Fibroblast of skin of back (primary cell): ENCODE measurements around the gene SLMAP. TPM values are rescaled to one million over a fixed set of nuclear protein-coding genes. Genes with fewer than 3 reads are reported as not detected.

Experiments used
- DNase-seq: peaks from one replicate; pipeline ENCODE4 v3.0.0-alpha.2; 2013
- polyA plus RNA-seq, 2 experiments: library from polyadenylated mRNA; unstranded; fragments of 120-200 nt; gene quantifications; one replicate each; pipeline ENCODE4 v1.2.1, GENCODE V29; 2013; ENCODE audit not compliant: insufficient read length in 2 of 2

The SLMAP gene, protein sequence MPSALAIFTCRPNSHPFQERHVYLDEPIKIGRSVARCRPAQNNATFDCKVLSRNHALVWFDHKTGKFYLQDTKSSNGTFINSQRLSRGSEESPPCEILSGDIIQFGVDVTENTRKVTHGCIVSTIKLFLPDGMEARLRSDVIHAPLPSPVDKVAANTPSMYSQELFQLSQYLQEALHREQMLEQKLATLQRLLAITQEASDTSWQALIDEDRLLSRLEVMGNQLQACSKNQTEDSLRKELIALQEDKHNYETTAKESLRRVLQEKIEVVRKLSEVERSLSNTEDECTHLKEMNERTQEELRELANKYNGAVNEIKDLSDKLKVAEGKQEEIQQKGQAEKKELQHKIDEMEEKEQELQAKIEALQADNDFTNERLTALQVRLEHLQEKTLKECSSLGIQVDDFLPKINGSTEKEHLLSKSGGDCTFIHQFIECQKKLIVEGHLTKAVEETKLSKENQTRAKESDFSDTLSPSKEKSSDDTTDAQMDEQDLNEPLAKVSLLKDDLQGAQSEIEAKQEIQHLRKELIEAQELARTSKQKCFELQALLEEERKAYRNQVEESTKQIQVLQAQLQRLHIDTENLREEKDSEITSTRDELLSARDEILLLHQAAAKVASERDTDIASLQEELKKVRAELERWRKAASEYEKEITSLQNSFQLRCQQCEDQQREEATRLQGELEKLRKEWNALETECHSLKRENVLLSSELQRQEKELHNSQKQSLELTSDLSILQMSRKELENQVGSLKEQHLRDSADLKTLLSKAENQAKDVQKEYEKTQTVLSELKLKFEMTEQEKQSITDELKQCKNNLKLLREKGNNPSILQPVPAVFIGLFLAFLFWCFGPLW
- polyA plus RNA-seq (2013, experiment 1 of 2; ENCODE audit: insufficient read length), result 58.3 TPM
- polyA plus RNA-seq (2013, experiment 2 of 2; ENCODE audit: insufficient read length), result 113 TPM

DNA sequence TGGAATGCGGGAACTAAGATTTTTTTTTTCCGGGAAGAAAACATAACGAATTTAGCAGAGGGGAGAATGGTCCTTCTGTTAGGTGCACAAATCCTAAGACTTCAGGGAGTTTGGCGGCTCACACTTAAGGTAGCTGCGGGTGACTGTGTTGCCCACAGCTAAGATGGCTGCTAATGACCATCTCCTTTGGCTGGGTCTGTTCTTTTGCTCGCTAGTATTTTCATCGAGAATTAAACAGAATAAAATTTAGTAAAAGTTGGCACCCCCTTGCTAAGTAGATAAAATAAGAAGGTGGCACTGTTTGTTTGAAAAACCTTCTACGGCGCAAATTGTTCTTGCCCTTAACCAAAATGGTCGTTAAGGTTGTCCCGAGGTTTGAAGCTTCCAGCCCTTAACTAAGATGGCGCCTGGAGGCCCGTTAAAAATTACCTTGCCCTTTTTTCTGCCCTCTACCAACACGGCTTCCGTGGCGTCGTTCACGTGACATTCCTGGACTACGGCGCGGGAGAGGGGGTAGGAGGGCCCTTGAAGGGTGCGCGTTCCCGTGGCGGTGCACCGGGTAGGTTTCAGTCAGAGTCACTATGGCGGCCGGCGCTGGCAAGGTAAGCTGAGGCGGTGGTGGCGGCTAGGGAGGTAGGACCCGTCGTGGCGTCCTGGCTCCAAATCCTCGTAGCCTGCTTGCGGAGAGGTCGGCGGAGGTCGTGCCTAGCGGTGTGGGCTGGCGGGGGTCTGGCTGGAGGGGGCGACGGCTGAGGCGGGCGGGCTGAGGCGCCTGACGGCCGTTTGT is at the start of gene SLMAP:
TSS of gene SLMAP (plus strand) at position 569 of the 787 bp plus-strand sequence. CDS start 1,343 bp downstream, outside the sequence.
- DNase-seq, result peak; percentile 97

- DNase-seq, result peak; percentile 60
These were observed 49.6 kb upstream of the SLMAP start for GRCh38 chr3:57706462-57706861.

DNA sequence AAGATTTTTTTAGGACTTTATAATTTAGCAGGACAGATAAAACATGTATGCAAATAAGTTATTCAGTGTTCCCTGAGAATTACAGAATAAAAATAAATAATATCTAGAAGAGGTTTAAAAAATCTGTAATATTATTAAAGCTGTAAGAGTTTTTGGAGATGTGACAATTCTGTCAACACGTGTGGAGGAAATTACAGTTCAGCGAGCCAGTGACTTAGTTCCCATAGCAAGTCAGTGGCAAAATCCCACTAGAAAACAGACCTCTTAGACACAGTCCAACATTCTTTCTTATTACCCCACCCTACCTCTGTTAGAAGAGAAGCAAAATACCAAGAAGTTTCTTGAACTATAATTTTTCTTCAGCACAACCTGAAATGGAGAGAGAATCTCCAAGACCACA is 47.1 kb upstream of the SLMAP start:
- DNase-seq, result no peak

GRCh38 chr3:57709559-57709958 is 46.5 kb upstream of the SLMAP start:
- DNase-seq, result no peak

DNA sequence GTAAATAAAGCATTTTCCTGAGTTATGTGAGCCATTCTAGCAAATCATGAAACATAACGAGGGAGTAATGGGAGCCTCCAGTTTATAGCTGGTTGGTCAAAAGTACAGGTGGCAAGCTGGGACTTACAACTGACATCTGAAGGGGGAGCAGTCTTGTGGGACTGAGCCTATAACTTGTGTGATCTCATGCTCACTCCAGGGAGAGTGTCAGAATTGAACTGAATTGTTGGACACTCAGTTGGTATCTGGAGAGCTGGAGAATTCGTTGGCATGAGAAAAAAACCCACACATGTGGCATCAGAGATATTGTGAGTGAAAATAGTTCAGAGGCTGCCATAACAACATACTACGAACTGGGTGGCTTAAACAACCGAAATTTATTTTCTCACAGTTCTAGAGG is 40.4 kb upstream of the SLMAP start:
- DNase-seq, result no peak

- DNase-seq, result no peak
These were observed 38.8 kb upstream of the SLMAP start for GRCh38 chr3:57717205-57717868.

- no peak for DNase-seq
These were observed 38.0 kb upstream of the SLMAP start for GRCh38 chr3:57718118-57718517.

DNA sequence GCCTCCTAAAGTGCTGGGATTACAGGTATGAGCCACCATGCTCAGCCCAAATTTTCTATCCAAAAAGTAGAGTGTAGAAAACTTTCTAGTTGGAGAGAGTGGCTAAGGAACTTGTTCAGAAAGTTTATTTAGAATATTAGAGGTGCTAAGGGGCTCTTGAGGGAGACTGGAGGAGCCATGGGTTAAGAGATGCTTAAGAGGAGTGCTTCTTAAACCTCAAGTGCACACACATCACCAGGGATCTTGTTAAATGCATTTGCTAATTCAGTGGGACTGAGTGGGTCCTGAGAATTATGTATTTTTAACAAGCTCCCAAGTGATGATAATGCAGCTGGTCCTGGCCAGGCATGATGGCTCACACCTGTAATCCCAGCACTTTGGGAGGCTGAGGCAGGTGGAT is 29.7 kb upstream of the SLMAP start:
- no peak for DNase-seq

GRCh38 chr3:57727106-57727505 is 29.0 kb upstream of the SLMAP start:
- no peak for DNase-seq

GRCh38 chr3:57729334-57730045 is 26.6 kb upstream of the SLMAP start:
- DNase-seq, result no peak

- no peak for DNase-seq
These were observed 25.4 kb upstream of the SLMAP start for GRCh38 chr3:57730682-57731081.

GRCh38 chr3:57731311-57731710 is 24.8 kb upstream of the SLMAP start:
- DNase-seq, result no peak

DNA sequence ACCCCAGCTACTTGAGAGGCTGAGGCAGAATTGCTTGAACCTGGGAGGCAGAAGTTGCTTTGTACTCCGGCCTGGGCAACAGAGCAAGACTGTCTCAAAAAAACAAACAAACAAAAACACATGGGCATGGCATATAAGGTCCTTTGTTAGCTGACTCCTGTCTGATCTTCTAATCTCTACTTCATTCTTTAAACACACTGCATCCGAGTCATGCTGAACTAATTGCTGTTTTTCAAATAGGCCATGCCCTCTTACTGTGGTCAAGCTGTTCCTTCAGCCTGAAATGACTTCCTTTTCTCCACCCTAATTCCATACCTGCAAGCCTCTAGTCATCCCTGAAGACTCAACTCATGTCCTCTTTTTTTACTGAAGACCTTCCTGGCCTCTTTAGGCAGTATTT is 22.3 kb upstream of the SLMAP start:
- no peak for DNase-seq

- no peak for DNase-seq
These were observed 20.7 kb upstream of the SLMAP start for GRCh38 chr3:57735405-57735804.

DNA sequence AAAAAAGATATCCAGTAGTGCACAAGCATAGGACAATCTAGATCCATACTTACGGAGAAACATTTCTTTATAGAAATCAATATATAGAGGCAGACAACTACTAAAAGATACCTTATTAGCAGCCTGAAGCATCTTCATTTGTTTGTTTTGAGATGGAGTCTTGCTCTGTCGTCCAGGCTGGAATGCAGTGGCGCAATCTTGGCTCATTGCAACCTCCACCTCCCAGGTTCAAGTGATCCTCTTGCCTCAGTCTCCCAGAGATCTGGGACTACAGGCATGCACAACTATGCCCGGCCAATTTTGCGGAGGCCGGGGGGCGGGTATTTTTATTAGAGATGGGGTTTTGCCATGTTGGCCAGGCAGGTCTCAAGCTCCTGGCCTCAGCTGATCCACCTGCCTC is 18.3 kb upstream of the SLMAP start:
- DNase-seq, result no peak

DNA sequence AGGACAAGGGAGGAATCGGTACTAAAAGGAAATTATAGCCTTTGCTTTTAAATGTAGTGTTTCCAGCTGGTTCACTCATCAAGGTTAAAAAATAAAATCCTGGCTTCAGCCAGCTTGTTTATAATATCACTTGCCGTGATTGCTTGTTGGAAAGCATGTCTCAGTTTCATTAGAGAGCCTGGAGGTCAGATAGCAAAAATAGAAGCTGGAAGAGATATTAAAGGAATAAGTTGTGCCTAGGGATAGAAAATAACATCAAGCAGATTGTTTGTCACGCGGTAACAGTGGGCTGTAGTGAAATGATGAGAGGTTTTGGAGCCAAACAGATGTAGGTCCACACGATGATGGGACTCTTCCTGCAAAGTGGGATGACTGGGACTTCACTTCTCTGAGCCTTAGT is 17.7 kb upstream of the SLMAP start:
- no peak for DNase-seq

GRCh38 chr3:57740027-57740426 is 16.1 kb upstream of the SLMAP start:
- no peak for DNase-seq

DNA sequence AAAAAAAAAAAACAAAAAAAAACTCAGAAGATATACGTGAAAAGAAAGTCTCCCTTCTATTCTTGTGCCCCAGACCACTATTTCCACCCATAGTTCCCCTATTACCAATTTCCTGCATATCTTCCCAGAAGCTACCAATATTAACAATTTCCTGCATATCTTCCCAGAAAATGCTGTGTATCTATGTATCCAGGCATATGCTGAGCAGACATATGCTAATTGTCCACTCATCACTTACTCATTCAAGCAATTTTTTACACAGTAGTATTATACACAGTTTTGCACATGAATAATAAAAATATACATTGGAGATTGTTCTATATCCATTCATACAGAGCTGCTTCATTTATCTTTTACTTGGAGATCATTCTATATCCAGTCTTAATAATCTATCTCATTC is 12.6 kb upstream of the SLMAP start:
- DNase-seq, result peak; percentile 60

- DNase-seq, result no peak
These were observed 11.0 kb upstream of the SLMAP start for GRCh38 chr3:57745101-57745500.

GRCh38 chr3:57746156-57747010 is 9.7 kb upstream of the SLMAP start:
- no peak for DNase-seq

- no peak for DNase-seq
These were observed 6.6 kb upstream of the SLMAP start for GRCh38 chr3:57749542-57749941.
